ENCODE measurements around the gene SMCP. TPM values are rescaled to one million over a fixed set of nuclear protein-coding genes. Genes with fewer than 3 reads are reported as not detected.

The SMCP gene
- total RNA-seq, 1 experiment from 2014 or later, result not detected

DNA sequence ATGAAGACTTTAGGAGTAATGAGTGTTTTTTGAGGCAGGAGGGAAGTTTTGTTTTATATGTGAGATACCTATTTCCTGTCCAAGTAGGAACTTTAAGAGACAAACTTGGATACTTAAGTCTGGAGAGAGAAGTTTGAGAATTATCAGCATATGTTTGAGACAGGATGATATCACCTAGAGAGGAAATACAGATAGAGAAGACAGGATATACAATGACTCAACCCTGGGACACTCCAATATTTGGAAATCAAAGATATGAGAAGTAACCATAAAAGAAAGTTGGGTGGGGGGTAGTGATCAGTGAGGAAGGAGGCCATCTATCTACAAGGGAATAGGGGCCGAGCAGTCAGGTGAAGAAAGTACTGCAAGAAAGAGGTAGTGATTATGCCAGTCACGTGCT, 11.8 kb upstream of the SMCP start:
- ChIA-PET CTCF (no interaction called here), POLR2A (no interaction called here)
- Histone ChIP-seq H3K4me1 (ENCODE audit: control insufficient read depth, insufficient read depth, low read length) (no peaks in the 10 kb centered on the region), H3K27me3 (ENCODE audit: control insufficient read depth, insufficient read depth, low read length) (no peaks in the 10 kb centered on the region), H3K4me3 (ENCODE audit: low read depth in 2 of 2, low read length in 2 of 2) (no peak overlapping the region), H3K9me3 (ENCODE audit: control insufficient read depth, insufficient read depth, low read depth, low read length) (no peaks in the 10 kb centered on the region), H3K36me3 (ENCODE audit: control insufficient read depth, insufficient read depth, low read length) (no peaks in the 10 kb centered on the region), H3K27ac (ENCODE audit: low read length) (no peak overlapping the region)
- in situ Hi-C loops (cut with HindIII; ENCODE audit: low pct_unique_long_range_greater_than_20kb, low sequenced_read_pairs), result no loop called here
- TF ChIP-seq, protein P1, sequence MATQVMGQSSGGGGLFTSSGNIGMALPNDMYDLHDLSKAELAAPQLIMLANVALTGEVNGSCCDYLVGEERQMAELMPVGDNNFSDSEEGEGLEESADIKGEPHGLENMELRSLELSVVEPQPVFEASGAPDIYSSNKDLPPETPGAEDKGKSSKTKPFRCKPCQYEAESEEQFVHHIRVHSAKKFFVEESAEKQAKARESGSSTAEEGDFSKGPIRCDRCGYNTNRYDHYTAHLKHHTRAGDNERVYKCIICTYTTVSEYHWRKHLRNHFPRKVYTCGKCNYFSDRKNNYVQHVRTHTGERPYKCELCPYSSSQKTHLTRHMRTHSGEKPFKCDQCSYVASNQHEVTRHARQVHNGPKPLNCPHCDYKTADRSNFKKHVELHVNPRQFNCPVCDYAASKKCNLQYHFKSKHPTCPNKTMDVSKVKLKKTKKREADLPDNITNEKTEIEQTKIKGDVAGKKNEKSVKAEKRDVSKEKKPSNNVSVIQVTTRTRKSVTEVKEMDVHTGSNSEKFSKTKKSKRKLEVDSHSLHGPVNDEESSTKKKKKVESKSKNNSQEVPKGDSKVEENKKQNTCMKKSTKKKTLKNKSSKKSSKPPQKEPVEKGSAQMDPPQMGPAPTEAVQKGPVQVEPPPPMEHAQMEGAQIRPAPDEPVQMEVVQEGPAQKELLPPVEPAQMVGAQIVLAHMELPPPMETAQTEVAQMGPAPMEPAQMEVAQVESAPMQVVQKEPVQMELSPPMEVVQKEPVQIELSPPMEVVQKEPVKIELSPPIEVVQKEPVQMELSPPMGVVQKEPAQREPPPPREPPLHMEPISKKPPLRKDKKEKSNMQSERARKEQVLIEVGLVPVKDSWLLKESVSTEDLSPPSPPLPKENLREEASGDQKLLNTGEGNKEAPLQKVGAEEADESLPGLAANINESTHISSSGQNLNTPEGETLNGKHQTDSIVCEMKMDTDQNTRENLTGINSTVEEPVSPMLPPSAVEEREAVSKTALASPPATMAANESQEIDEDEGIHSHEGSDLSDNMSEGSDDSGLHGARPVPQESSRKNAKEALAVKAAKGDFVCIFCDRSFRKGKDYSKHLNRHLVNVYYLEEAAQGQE (IDR thresholded peaks at IDR 0.05; ENCODE audit: insufficient read depth in 1 of 2, low read depth in 2 of 2, low read length in 1 of 2), result no peak
- TF ChIP-seq, protein P2, sequence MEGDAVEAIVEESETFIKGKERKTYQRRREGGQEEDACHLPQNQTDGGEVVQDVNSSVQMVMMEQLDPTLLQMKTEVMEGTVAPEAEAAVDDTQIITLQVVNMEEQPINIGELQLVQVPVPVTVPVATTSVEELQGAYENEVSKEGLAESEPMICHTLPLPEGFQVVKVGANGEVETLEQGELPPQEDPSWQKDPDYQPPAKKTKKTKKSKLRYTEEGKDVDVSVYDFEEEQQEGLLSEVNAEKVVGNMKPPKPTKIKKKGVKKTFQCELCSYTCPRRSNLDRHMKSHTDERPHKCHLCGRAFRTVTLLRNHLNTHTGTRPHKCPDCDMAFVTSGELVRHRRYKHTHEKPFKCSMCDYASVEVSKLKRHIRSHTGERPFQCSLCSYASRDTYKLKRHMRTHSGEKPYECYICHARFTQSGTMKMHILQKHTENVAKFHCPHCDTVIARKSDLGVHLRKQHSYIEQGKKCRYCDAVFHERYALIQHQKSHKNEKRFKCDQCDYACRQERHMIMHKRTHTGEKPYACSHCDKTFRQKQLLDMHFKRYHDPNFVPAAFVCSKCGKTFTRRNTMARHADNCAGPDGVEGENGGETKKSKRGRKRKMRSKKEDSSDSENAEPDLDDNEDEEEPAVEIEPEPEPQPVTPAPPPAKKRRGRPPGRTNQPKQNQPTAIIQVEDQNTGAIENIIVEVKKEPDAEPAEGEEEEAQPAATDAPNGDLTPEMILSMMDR (IDR thresholded peaks at IDR 0.05), result no peak
- TF ChIP-seq POLR2AphosphoS5 (IDR thresholded peaks at IDR 0.05; ENCODE audit: low read depth, low read length) (no peak), TCF7L2 (IDR thresholded peaks at IDR 0.05; ENCODE audit: low read depth, low read length) (no peak), SIN3A (IDR thresholded peaks at IDR 0.05; ENCODE audit: borderline replicate concordance, insufficient read depth, low read depth, low read length) (no peak)
- no TSS peak for BruUV-seq (replicated peaks)
- intact Hi-C loops (cut with micrococcal nuclease; ENCODE audit: unreplicated experiment), result loop anchor here (5.0 kb wide), 1 partner anchor 209 kb away; no protein-coding TSS in a partner anchor
- ATAC-seq (no peak), DNase-seq (ENCODE audit: low read depth, low spot score) (no peak)

DNA sequence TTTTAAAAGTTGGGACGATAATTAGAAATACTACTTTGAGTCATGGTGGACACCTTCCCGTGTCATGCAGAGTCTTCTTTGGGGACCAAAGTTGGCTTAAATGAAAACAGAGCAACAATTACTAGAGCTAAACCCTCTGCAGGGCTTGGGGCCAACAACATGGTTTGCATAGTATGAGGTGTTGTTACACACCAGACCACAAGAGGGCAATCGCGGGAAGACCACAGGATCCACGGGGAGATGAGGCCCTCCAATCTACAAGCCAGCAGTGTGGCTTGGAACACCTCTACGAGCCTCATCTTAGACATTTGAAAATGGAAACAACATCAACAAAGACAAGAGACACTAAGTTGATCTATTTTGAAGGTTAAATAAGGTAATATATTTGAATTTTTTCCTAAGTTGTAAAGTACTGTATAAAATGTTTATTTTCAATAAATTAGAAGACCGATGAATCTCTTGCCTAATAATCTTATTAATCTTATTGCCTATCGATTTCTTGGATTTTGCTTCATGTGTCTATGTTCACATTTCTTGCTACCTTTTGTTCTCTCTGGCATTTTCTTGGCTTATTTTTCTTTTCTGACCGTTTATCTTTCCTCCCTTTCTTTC, 8.2 kb upstream of the SMCP start:
- peak; percentile 47 for DNase-seq (ENCODE audit: low read depth, low spot score)
- H3K4me3 ChIP-seq (ENCODE audit: low read depth in 2 of 2, low read length in 2 of 2), result no peak overlapping the region
- intact Hi-C loops (cut with micrococcal nuclease; ENCODE audit: unreplicated experiment), result loop anchor here (2.0 to 10.0 kb wide), 4 partner anchors 52 to 323 kb away; partner anchors contain the start of gene SPRR1B
- ChIA-PET CTCF (interaction anchor here (0.9 kb wide), 1 partner anchor 324 kb away, joined by 3 read pairs; no protein-coding TSS in a partner anchor), POLR2A (interaction anchor here (0.5 kb wide), 1 partner anchor 346 kb away, joined by 3 read pairs; no protein-coding TSS in a partner anchor)
- H3K27me3 ChIP-seq (ENCODE audit: control insufficient read depth, insufficient read depth, low read length), result no peaks in the 10 kb centered on the region; the same call in 1 of the 2 replicates
- H3K9me3 ChIP-seq (ENCODE audit: control insufficient read depth, insufficient read depth, low read depth, low read length), result no peaks in the 10 kb centered on the region
- no peaks in the 10 kb centered on the region for H3K4me1 ChIP-seq (ENCODE audit: control insufficient read depth, insufficient read depth, low read length)
- TF ChIP-seq, protein P1 (IDR thresholded peaks at IDR 0.05; ENCODE audit: insufficient read depth in 1 of 2, low read depth in 2 of 2, low read length in 1 of 2), result no peak
- TF ChIP-seq, protein P2 (IDR thresholded peaks at IDR 0.05), result peak; percentile 91
- TF ChIP-seq POLR2AphosphoS5 (IDR thresholded peaks at IDR 0.05; ENCODE audit: low read depth, low read length), result no peak
- no peak overlapping the region for H3K27ac ChIP-seq (ENCODE audit: low read length)
- H3K36me3 ChIP-seq (ENCODE audit: control insufficient read depth, insufficient read depth, low read length), result no peaks in the 10 kb centered on the region
- in situ Hi-C loops (cut with HindIII; ENCODE audit: low pct_unique_long_range_greater_than_20kb, low sequenced_read_pairs), result no loop called here
- no TSS peak for BruUV-seq (replicated peaks)
- ATAC-seq, result peak; percentile 91

All from Panc1 (cell line).